GM21576 (cell line): ENCODE data around the gene STING1.
A peak's percentile ranks its signal among the peaks of the same experiment; 100 is the strongest.
"Not testable (repeated sequence)": the region's sequence is repeated elsewhere in the genome, so short reads cannot be mapped to it uniquely, and the experiment has no call there.

Experiments
- ATAC-seq: cut with Tn5 transposase; IDR thresholded peaks from one replicate; pipeline ENCODE4 v1.9.1; 2021; ENCODE audit warnings: mild to moderate bottlenecking, moderate library complexity; ENCODE audit not compliant: unreplicated experiment

STING1 gene

GRCh38 chr5:139482050-139482889 is at the start of gene STING1:
Gene STING1 (minus strand): TSS chr5:139482758. CDS start chr5:139481704, 1,054 bp downstream.
- ATAC-seq, result no peak

DNA sequence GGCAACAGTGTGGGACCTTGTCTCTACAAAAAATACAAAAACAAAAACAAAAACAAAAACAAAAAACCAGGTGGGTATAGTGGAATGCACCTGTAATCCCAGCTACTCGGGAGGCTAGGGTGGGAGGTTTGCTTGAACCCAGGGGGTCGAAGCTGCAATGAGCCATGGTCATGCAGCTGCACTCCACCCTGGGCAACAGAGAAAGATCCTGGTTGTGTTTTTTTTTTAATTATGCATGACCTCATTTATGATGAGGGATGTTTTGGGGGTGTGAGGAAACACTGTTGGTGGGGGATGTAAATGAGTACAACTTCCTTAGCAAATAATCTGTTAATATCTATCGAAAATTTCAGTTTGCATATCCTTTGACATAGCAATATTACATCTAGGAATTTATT is 49.2 kb upstream of the STING1 start:
- no peak for ATAC-seq

- not testable (repeated sequence) for ATAC-seq
Observed at GRCh38 chr5:139530079-139530478, 47.5 kb upstream of the STING1 start.

DNA sequence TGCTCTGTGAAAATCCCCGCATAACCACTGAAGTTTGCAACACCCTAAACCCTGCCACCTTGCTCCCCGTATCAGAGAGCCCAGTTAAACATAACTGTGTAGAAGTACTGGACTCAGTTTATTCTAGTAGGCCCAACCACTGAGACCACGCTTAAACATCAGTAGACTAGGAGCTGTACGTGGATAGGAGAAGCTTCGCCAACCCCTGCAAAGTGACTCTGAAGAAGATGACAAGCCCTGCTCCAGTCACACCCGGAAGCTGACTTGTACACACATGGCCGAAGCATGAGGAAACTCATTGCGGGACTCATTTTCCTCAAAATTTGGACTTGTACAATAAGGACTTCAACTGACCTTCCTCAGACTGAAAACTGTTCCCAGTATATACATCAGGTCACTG is 46.1 kb upstream of the STING1 start:
- not testable (repeated sequence) for ATAC-seq

- ATAC-seq, result not testable (repeated sequence)
Observed at GRCh38 chr5:139527896-139528467, 45.4 kb upstream of the STING1 start.

DNA sequence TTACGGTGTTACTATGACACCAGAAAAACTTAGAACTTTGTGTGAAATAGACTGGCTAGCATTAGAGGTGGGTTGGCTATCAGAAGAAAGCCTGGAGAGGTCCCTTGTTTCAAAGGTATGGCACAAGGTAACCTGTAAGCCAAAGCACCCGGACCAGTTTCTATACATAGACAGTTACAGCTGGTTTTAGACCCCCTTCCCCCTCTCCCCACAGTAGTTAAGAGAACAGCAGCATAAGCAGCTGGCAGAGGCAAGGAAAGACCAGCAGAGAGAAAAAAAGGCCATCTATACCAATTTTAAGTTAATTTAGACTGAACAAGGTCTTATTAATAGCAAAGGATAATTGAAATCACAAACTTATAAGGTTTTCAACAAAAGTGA is 44.5 kb upstream of the STING1 start:
- not testable (repeated sequence) for ATAC-seq

- not testable (repeated sequence) for ATAC-seq
Observed at GRCh38 chr5:139526309-139527089, 43.9 kb upstream of the STING1 start.

DNA sequence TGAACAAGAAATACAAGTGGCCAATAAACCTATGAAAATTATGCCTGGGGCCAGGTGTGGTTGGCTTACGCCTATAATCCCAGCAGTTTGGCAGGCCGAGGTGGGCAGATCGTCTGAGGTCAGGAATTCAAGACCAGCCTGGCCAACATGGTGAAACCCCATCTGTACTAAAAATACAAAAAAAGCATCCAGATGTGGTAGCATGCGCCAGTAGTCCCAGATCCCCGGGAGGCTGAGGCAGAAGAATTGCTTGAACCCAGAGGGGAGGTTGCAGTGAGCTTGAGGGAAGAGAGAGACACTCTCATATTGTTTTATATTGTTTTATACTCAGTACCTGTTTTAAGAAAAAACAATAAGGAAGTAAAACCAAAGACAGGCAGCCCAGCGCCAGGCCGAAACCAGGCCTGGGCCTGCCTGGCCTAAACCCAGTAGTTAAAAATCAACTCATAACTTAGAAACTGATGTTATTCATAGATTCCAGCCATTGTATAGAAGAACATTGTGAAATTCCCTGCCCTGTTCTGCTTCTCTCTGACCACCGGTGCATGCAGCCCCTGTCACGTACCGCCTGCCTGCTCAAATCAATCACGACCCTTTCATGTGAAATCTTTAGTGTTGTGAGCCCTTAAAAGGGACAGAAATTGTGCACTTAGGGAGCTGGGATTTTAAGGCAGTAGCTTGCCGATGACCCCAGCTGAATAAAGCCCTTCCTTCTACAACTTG is 43.2 kb upstream of the STING1 start:
- ATAC-seq, result not testable (repeated sequence)

DNA sequence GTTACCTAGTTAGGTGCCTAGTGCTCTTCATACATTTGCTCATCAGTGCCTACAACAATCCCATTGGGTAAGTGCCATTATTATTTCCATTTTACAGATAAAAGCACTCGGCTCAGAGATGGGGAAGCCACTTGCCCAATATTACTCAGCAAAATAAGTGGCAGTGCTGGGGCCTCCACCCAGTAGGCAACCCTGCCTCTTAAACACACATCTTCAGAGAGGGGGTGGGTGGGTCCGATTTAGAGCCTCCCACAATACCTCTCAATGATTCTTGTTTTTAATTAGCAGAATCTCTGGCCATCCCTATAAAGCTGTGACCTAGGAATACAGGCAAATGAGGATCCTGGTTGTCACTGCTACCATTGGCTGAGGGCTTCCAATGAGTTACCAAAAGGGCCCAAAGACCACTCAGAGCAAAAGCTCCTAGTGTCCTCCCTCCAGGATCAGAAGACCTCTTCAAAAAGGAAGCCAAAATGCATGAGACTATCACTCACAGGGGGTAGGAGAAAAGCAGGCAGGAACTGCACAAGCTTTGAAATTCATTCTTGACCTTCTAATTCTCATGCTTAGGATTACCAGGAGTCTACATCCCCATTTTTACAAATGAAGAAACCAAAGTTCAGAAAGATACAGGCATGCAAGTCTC is 42.5 kb upstream of the STING1 start:
- ATAC-seq, result no peak

DNA sequence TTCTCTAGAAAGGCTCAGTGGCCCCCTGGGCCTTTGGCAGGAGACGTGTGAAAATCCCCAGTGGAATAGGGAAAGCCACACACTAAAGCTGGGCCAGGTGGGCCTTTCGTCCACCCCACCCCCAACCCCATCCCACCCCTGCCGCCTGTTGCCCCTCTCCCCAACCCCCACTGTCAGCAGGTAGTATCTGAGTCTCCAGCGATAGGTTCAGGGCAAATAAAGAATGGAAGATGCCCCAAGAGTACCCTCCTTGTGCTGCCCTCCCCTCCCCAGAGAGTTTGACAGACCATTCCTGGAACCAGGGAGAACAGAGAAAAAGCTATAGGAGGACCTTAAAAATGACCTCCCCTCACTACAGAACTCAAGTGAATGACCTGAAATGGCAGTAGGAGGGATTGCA is 41.9 kb upstream of the STING1 start:
- ATAC-seq, result no peak

DNA sequence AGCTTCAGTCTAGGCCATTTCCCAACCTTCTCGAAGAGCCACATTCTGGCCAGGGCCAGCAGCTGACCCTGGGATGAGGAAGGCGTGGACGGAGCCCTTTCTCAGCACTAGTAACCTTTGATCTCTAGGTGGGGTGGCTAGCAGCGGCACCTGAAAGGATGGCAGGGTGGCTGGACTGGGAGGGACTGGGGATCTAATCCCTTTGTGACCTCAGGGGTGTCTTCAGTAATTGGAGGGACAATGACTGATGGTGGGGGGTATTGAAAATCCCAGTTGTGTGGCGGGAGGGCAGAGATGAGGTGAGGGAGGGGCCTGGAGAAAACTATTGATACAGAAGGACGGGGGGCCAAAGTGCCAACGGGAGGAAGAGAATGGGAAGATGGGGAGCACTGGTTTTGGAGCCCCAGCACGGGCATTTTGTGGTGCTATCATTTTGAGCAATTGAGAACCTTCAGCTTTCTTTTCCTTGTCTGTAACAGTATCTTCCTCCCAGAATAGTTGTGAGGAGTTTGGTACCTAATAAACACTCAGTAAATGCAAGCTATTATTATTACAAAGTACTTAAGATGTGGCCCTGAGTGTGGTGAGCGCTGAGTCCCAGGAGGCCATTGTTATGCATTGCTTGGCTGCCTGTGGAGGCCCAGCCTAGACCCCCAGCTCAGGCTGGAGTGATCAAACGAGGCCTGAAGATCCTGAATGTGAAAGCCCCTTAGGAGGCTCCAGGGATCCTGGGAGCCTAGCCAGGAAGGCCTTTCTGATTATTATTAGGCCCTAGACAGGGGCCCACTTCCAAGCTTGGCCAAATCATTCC is 41.3 kb upstream of the STING1 start:
- no peak for ATAC-seq

GRCh38 chr5:139517683-139518564 is 35.4 kb upstream of the STING1 start:
- peak; percentile 79 for ATAC-seq

DNA sequence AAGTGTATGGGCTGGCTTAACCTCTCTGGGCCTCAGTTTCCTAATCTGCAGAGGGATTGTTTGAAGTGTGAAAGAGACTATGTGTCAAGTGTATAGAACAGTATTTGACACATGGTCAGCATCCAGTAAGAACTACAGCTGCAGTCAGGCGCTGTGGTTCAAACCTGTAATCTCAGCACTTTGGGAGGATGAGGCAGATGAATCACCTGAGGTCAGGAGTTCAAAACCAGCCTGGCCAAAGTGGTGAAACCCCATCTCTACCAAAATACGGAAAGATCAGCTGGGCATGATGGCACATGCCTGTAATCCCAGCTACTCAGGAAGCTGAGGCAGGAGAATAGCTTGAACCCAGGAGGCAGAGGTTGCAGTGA is 31.9 kb upstream of the STING1 start:
- no peak for ATAC-seq

- ATAC-seq, result no peak
Observed at GRCh38 chr5:139513852-139514485, 31.4 kb upstream of the STING1 start.

DNA sequence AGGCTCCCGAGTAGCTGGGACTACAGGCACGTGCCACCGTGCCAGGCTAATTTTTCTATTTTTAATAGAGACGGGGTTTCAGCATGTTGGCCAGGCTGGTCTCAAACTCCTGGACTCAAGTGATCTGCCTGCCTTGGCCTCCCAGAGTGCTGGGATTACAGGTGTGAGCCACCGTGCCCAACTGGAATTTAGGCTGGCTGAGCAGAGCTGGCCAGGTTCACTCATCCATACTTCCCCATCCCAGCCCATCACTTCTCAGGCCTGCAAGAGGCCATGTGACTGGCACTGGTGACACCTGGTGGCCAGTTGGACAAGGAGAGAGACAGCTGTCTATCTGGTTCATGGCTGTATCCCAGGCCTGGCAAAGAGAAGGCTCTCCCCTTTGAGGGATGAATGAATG is 30.9 kb upstream of the STING1 start:
- ATAC-seq, result peak; percentile 64

DNA sequence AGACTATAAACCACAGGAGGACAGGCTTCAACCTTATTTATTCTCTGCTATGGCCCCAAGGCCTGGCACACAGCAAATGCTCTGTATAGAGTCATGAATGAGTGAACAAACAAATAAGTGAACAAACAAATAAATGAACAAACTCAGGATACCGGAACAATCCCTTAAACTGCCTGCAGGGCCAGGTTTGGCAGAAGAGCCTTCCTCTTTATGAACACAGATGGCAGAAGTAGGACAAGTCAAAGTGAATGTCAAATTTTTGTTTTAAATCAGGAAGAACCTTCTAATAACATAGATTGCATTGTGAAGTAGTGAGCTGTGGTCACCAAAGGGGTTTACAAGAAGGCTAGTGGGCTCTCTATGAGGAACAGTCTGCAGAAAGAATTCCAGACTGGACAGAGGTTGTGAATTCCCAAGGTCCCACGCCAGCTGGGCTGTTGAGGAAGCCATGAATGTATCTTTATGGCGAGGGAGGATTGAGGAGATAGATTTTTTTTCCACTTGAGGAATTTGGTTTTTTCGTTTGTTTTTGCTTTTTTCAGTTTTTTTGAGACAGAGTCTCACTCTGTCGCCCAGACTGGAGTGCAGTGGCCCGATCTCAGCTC is 30.3 kb upstream of the STING1 start:
- ATAC-seq, result no peak

- ATAC-seq, result not testable (repeated sequence)
Observed at GRCh38 chr5:139504722-139505121, 22.2 kb upstream of the STING1 start.

- not testable (repeated sequence) for ATAC-seq
Observed at GRCh38 chr5:139503879-139504278, 21.3 kb upstream of the STING1 start.
